ENCODE measurements around the gene PBX1.

GRCh38 chr1:164687777-164688176 is 128.8 kb downstream of the PBX1 start:
- TF ChIP-seq, protein P1, sequence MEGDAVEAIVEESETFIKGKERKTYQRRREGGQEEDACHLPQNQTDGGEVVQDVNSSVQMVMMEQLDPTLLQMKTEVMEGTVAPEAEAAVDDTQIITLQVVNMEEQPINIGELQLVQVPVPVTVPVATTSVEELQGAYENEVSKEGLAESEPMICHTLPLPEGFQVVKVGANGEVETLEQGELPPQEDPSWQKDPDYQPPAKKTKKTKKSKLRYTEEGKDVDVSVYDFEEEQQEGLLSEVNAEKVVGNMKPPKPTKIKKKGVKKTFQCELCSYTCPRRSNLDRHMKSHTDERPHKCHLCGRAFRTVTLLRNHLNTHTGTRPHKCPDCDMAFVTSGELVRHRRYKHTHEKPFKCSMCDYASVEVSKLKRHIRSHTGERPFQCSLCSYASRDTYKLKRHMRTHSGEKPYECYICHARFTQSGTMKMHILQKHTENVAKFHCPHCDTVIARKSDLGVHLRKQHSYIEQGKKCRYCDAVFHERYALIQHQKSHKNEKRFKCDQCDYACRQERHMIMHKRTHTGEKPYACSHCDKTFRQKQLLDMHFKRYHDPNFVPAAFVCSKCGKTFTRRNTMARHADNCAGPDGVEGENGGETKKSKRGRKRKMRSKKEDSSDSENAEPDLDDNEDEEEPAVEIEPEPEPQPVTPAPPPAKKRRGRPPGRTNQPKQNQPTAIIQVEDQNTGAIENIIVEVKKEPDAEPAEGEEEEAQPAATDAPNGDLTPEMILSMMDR (IDR thresholded peaks at IDR 0.05), result no peak
- TF ChIP-seq POLR2A (IDR thresholded peaks at IDR 0.05; ENCODE audit: low read depth) (no peak), POLR2AphosphoS5 (IDR thresholded peaks at IDR 0.05) (no peak)
